PC-3 (cell line): Measurements from ENCODE around the gene PRRX1.

Source experiments
- CTCF ChIP-seq: fragments of 300-600 bp; sonication (generic); conservative IDR thresholded peaks from 2 replicates; pipeline ENCODE4 v1.5.1; 2017; ENCODE audit warnings: antibody characterized with exemption, low read depth, mild to moderate bottlenecking, low read length
- EZH2 ChIP-seq: fragments of 300-600 bp; sonication (generic); IDR thresholded peaks from one replicate; pipeline ENCODE4 v1.6.1; 2017; ENCODE audit warnings: antibody characterized with exemption, mild to moderate bottlenecking, low read length; ENCODE audit not compliant: unreplicated experiment
- EZH2phosphoT487 ChIP-seq: fragments of 300-600 bp; sonication (generic); IDR thresholded peaks from 2 replicates; pipeline ENCODE4 v1.6.1; 2018; ENCODE audit warnings: mild to moderate bottlenecking, antibody characterized with exemption, low read length, borderline replicate concordance

- TF ChIP-seq CTCF (no peak), EZH2 (no peak), EZH2phosphoT487 (no peak)
These were observed 18.9 kb downstream of the PRRX1 start for GRCh38 chr1:170682809-170683208.
